Nephron (organoid): ENCODE measurements around the gene RCAN2.
A peak's percentile ranks its signal among the peaks of the same experiment; 100 is the strongest.

ENCODE experiments used
- H3K27ac Mint-ChIP-seq, 3 experiments: 2 replicates each; pipeline ENCODE4 v1.8.0; 2020; ENCODE audit warnings: mixed read lengths in 3 of 3, mild to moderate bottlenecking in 2 of 3, moderate library complexity in 1 of 3
- H3K27me3 Mint-ChIP-seq: 2 replicates; pipeline ENCODE4 v1.8.0; 2021; ENCODE audit warnings: low read depth, mild to moderate bottlenecking, moderate library complexity, mixed read lengths
- H3K36me3 Mint-ChIP-seq: 2 replicates; pipeline ENCODE4 v1.8.0; 2020; ENCODE audit warnings: low read depth, mixed read lengths
- H3K4me1 Mint-ChIP-seq: 2 replicates; pipeline ENCODE4 v1.8.0; 2020; ENCODE audit warnings: mixed read lengths
- H3K4me3 Mint-ChIP-seq, 3 experiments: 2 replicates each; pipeline ENCODE4 v1.8.0; 2020; ENCODE audit warnings: mild to moderate bottlenecking in 3 of 3, mixed read lengths in 3 of 3, moderate library complexity in 2 of 3
- H3K9me3 Mint-ChIP-seq: 2 replicates; pipeline ENCODE4 v1.8.0; 2020; ENCODE audit warnings: mixed read lengths
- CTCF ChIP-seq, 3 experiments: fragments of 200-600 bp; sonication (generic); IDR thresholded peaks; one replicate each; pipeline ENCODE4 v1.5.0; 2021; ENCODE audit warnings: antibody characterized with exemption in 3 of 3; ENCODE audit not compliant: unreplicated experiment in 3 of 3

Gene RCAN2

GRCh38 chr6:46184114-46184513 is 307.1 kb downstream of the RCAN2 start:
- no peak for TF ChIP-seq CTCF (IDR thresholded peaks at IDR 0.05; ENCODE audit: unreplicated experiment in 3 of 3)
- peaks cover 8% of the 10 kb centered on the region for H3K27me3 Mint-ChIP-seq
- no peak overlapping the region for H3K4me3 Mint-ChIP-seq
- H3K27ac Mint-ChIP-seq, result peak overlapping the region in 2 of 3 experiments; percentile 14 to 17
- H3K36me3 Mint-ChIP-seq, result no peaks in the 10 kb centered on the region
- peaks cover 13% of the 10 kb centered on the region for H3K4me1 Mint-ChIP-seq
- no peaks in the 10 kb centered on the region for H3K9me3 Mint-ChIP-seq

- Mint-ChIP-seq H3K4me3 (no peak overlapping the region), H3K4me1 (no peaks in the 10 kb centered on the region), H3K9me3 (no peaks in the 10 kb centered on the region), H3K27ac (no peak overlapping the region), H3K36me3 (no peaks in the 10 kb centered on the region), H3K27me3 (peaks cover 18% of the 10 kb centered on the region)
- TF ChIP-seq CTCF (IDR thresholded peaks at IDR 0.05; ENCODE audit: unreplicated experiment in 3 of 3), result no peak
These were observed 315.3 kb downstream of the RCAN2 start for GRCh38 chr6:46175976-46176375.

GRCh38 chr6:46175446-46175845 is 315.8 kb downstream of the RCAN2 start:
- H3K36me3 Mint-ChIP-seq, result no peaks in the 10 kb centered on the region
- no peak overlapping the region for H3K27ac Mint-ChIP-seq
- no peaks in the 10 kb centered on the region for H3K9me3 Mint-ChIP-seq
- peaks cover 18% of the 10 kb centered on the region for H3K27me3 Mint-ChIP-seq
- no peak for TF ChIP-seq CTCF (IDR thresholded peaks at IDR 0.05; ENCODE audit: unreplicated experiment in 3 of 3)
- H3K4me3 Mint-ChIP-seq, result no peak overlapping the region
- peaks cover 1% of the 10 kb centered on the region for H3K4me1 Mint-ChIP-seq

- Mint-ChIP-seq H3K27me3 (peaks cover 23% of the 10 kb centered on the region), H3K9me3 (no peaks in the 10 kb centered on the region), H3K4me1 (peaks cover 7% of the 10 kb centered on the region), H3K4me3 (no peak overlapping the region), H3K27ac (no peak overlapping the region), H3K36me3 (no peaks in the 10 kb centered on the region)
- TF ChIP-seq CTCF (IDR thresholded peaks at IDR 0.05; ENCODE audit: unreplicated experiment in 3 of 3), result no peak
These were observed 316.3 kb downstream of the RCAN2 start for GRCh38 chr6:46174904-46175303.

- peaks cover 22% of the 10 kb centered on the region for H3K27me3 Mint-ChIP-seq
- H3K36me3 Mint-ChIP-seq, result no peaks in the 10 kb centered on the region
- TF ChIP-seq CTCF (IDR thresholded peaks at IDR 0.05; ENCODE audit: unreplicated experiment in 3 of 3), result no peak
- H3K9me3 Mint-ChIP-seq, result no peaks in the 10 kb centered on the region
- H3K27ac Mint-ChIP-seq, result no peak overlapping the region
- H3K4me1 Mint-ChIP-seq, result peaks cover 9% of the 10 kb centered on the region
- H3K4me3 Mint-ChIP-seq, result peak overlapping the region; percentile 91 to 99 (median 97)
These were observed 319.1 kb downstream of the RCAN2 start for GRCh38 chr6:46172176-46172575.
